ENCODE measurements around the gene PCDHB9. TPM values are rescaled to one million over a fixed set of nuclear protein-coding genes. Genes with fewer than 3 reads are reported as not detected.

Gene PCDHB9
- total and polyA plus RNA-seq, 3 donors from 2014 or later, result 4.8 to 8.7 (median 5.7) TPM

Other genes starting within 250 kb of the PCDHB9 start
Only the 30 nearest of the 37 such genes appear.
- under 1 TPM; 0.12 to 0.16 TPM for gene PCDHB1, start 135.8 kb upstream of the PCDHB9 start, total RNA-seq
- gene PCDHB1, start 135.8 kb upstream of the PCDHB9 start, polyA plus RNA-seq (ENCODE audit: insufficient read depth, low read depth, low replicate concordance), result 0.07 TPM
- 10 to 100 TPM; 10.2 to 12.1 TPM for gene PCDHB2, start 92.5 kb upstream of the PCDHB9 start, total RNA-seq
- gene PCDHB2, start 92.5 kb upstream of the PCDHB9 start, polyA plus RNA-seq (ENCODE audit: insufficient read depth, low read depth, low replicate concordance), result 6.6 TPM
- gene PCDHB3, start 86.7 kb upstream of the PCDHB9 start, total RNA-seq, result 1 to 10 TPM; 3.1 to 6.5 TPM
- gene PCDHB3, start 86.7 kb upstream of the PCDHB9 start, polyA plus RNA-seq (ENCODE audit: insufficient read depth, low read depth, low replicate concordance), result 1.6 TPM
- gene PCDHB4, start 65.3 kb upstream of the PCDHB9 start, total RNA-seq, result 1 to 10 TPM; 2.4 to 4.0 TPM
- gene PCDHB4, start 65.3 kb upstream of the PCDHB9 start, polyA plus RNA-seq (ENCODE audit: insufficient read depth, low read depth, low replicate concordance), result 1.2 TPM
- gene PCDHB5, start 52.0 kb upstream of the PCDHB9 start, total RNA-seq, result 10 to 100 TPM; 10.5 to 11.7 TPM
- 5.5 TPM for gene PCDHB5, start 52.0 kb upstream of the PCDHB9 start, polyA plus RNA-seq (ENCODE audit: insufficient read depth, low read depth, low replicate concordance)
- 1 to 10 TPM; 3.7 to 4.4 TPM for gene PCDHB6, start 37.1 kb upstream of the PCDHB9 start, total RNA-seq
- gene PCDHB6, start 37.1 kb upstream of the PCDHB9 start, polyA plus RNA-seq (ENCODE audit: insufficient read depth, low read depth, low replicate concordance), result 6.2 TPM
- gene PCDHB7, start 14.5 kb upstream of the PCDHB9 start, total RNA-seq, result 1 to 10 TPM; 3.3 to 3.4 TPM
- gene PCDHB7, start 14.5 kb upstream of the PCDHB9 start, polyA plus RNA-seq (ENCODE audit: insufficient read depth, low read depth, low replicate concordance), result 2.6 TPM
- 1 to 10 TPM; 3.8 to 4.3 TPM for gene PCDHB8, start 9.4 kb upstream of the PCDHB9 start, total RNA-seq
- 2.1 TPM for gene PCDHB8, start 9.4 kb upstream of the PCDHB9 start, polyA plus RNA-seq (ENCODE audit: insufficient read depth, low read depth, low replicate concordance)
- gene PCDHB16, start 4.8 kb upstream of the PCDHB9 start, total RNA-seq, result 1 to 10 TPM; 2.6 to 3.3 TPM
- 1.9 TPM for gene PCDHB16, start 4.8 kb upstream of the PCDHB9 start, polyA plus RNA-seq (ENCODE audit: insufficient read depth, low read depth, low replicate concordance)
- gene PCDHB10, start 5.2 kb downstream of the PCDHB9 start, total RNA-seq, result 1 to 10 TPM; 4.0 to 4.9 TPM
- gene PCDHB10, start 5.2 kb downstream of the PCDHB9 start, polyA plus RNA-seq (ENCODE audit: insufficient read depth, low read depth, low replicate concordance), result 1.5 TPM
- gene PCDHB11, start 12.5 kb downstream of the PCDHB9 start, total RNA-seq, result 1 to 10 TPM; 4.0 to 4.2 TPM
- gene PCDHB11, start 12.5 kb downstream of the PCDHB9 start, polyA plus RNA-seq (ENCODE audit: insufficient read depth, low read depth, low replicate concordance), result 0.63 TPM
- 1 to 10 TPM; 6.1 to 6.5 TPM for gene PCDHB12, start 21.6 kb downstream of the PCDHB9 start, total RNA-seq
- 1.4 TPM for gene PCDHB12, start 21.6 kb downstream of the PCDHB9 start, polyA plus RNA-seq (ENCODE audit: insufficient read depth, low read depth, low replicate concordance)
- gene PCDHB13, start 26.8 kb downstream of the PCDHB9 start, total RNA-seq, result 1 to 10 TPM; 8.6 to 9.3 TPM
- 2.6 TPM for gene PCDHB13, start 26.8 kb downstream of the PCDHB9 start, polyA plus RNA-seq (ENCODE audit: insufficient read depth, low read depth, low replicate concordance)
- 1 to 10 TPM; 7.9 to 8.0 TPM for gene PCDHB14, start 36.2 kb downstream of the PCDHB9 start, total RNA-seq
- gene PCDHB14, start 36.2 kb downstream of the PCDHB9 start, polyA plus RNA-seq (ENCODE audit: insufficient read depth, low read depth, low replicate concordance), result 2.7 TPM
- gene PCDHB15, start 58.2 kb downstream of the PCDHB9 start, total RNA-seq, result 10 to 100 TPM; 22.1 to 27.6 TPM
- 10.3 TPM for gene PCDHB15, start 58.2 kb downstream of the PCDHB9 start, polyA plus RNA-seq (ENCODE audit: insufficient read depth, low read depth, low replicate concordance)
- gene SLC25A2, start 116.9 kb downstream of the PCDHB9 start, total RNA-seq, result 1 to 10 TPM; 4.0 to 4.4 TPM
- gene SLC25A2, start 116.9 kb downstream of the PCDHB9 start, polyA plus RNA-seq (ENCODE audit: insufficient read depth, low read depth, low replicate concordance), result 15.9 TPM
- gene TAF7, start 133.6 kb downstream of the PCDHB9 start, total RNA-seq, result 100 to 1,000 TPM; 112 to 131 TPM
- gene TAF7, start 133.6 kb downstream of the PCDHB9 start, polyA plus RNA-seq (ENCODE audit: insufficient read depth, low read depth, low replicate concordance), result 137 TPM
- 10 to 100 TPM in 1 of 2 donors, 1 to 10 TPM in 1; 8.7 to 13.1 TPM for gene PCDHGA1, start 143.4 kb downstream of the PCDHB9 start, total RNA-seq
- gene PCDHGA1, start 143.4 kb downstream of the PCDHB9 start, polyA plus RNA-seq (ENCODE audit: insufficient read depth, low read depth, low replicate concordance), result 1.6 TPM
- gene PCDHGA2, start 151.6 kb downstream of the PCDHB9 start, total RNA-seq, result 10 to 100 TPM; 19.4 to 31.0 TPM
- gene PCDHGA2, start 151.6 kb downstream of the PCDHB9 start, polyA plus RNA-seq (ENCODE audit: insufficient read depth, low read depth, low replicate concordance), result 5.6 TPM
- gene PCDHGA3, start 156.7 kb downstream of the PCDHB9 start, total RNA-seq, result 10 to 100 TPM; 19.3 to 31.8 TPM
- gene PCDHGA3, start 156.7 kb downstream of the PCDHB9 start, polyA plus RNA-seq (ENCODE audit: insufficient read depth, low read depth, low replicate concordance), result 4.4 TPM
- 10 to 100 TPM; 12.5 to 16.4 TPM for gene PCDHGB1, start 162.9 kb downstream of the PCDHB9 start, total RNA-seq
- gene PCDHGB1, start 162.9 kb downstream of the PCDHB9 start, polyA plus RNA-seq (ENCODE audit: insufficient read depth, low read depth, low replicate concordance), result 0.92 TPM
- gene PCDHGA4, start 167.9 kb downstream of the PCDHB9 start, total RNA-seq, result 10 to 100 TPM; 14.2 to 21.0 TPM
- gene PCDHGA4, start 167.9 kb downstream of the PCDHB9 start, polyA plus RNA-seq (ENCODE audit: insufficient read depth, low read depth, low replicate concordance), result 1.9 TPM
- gene PCDHGB2, start 172.8 kb downstream of the PCDHB9 start, total RNA-seq, result 10 to 100 TPM; 16.6 to 20.4 TPM
- 1.5 TPM for gene PCDHGB2, start 172.8 kb downstream of the PCDHB9 start, polyA plus RNA-seq (ENCODE audit: insufficient read depth, low read depth, low replicate concordance)
- gene PCDHGA5, start 177.0 kb downstream of the PCDHB9 start, total RNA-seq, result 10 to 100 TPM in 1 of 2 donors, 1 to 10 TPM in 1; 9.4 to 12.2 TPM
- 1.5 TPM for gene PCDHGA5, start 177.0 kb downstream of the PCDHB9 start, polyA plus RNA-seq (ENCODE audit: insufficient read depth, low read depth, low replicate concordance)
- 10 to 100 TPM; 11.3 to 17.1 TPM for gene PCDHGB3, start 183.1 kb downstream of the PCDHB9 start, total RNA-seq
- gene PCDHGB3, start 183.1 kb downstream of the PCDHB9 start, polyA plus RNA-seq (ENCODE audit: insufficient read depth, low read depth, low replicate concordance), result 0.74 TPM
- gene PCDHGA6, start 186.7 kb downstream of the PCDHB9 start, total RNA-seq, result 10 to 100 TPM in 1 of 2 donors, 1 to 10 TPM in 1; 9.7 to 13.4 TPM
- 1.8 TPM for gene PCDHGA6, start 186.7 kb downstream of the PCDHB9 start, polyA plus RNA-seq (ENCODE audit: insufficient read depth, low read depth, low replicate concordance)
- gene PCDHGA7, start 195.6 kb downstream of the PCDHB9 start, total RNA-seq, result 10 to 100 TPM; 11.1 to 12.7 TPM
- gene PCDHGA7, start 195.6 kb downstream of the PCDHB9 start, polyA plus RNA-seq (ENCODE audit: insufficient read depth, low read depth, low replicate concordance), result 1.6 TPM
- gene PCDHGB4, start 200.5 kb downstream of the PCDHB9 start, total RNA-seq, result 10 to 100 TPM; 11.3 to 13.3 TPM
- 1.0 TPM for gene PCDHGB4, start 200.5 kb downstream of the PCDHB9 start, polyA plus RNA-seq (ENCODE audit: insufficient read depth, low read depth, low replicate concordance)
- gene PCDHGA8, start 205.5 kb downstream of the PCDHB9 start, total RNA-seq, result 1 to 10 TPM; 8.2 TPM
- gene PCDHGA8, start 205.5 kb downstream of the PCDHB9 start, polyA plus RNA-seq (ENCODE audit: insufficient read depth, low read depth, low replicate concordance), result 0.15 TPM
- gene PCDHGB5, start 210.8 kb downstream of the PCDHB9 start, total RNA-seq, result 10 to 100 TPM; 28.3 to 36.4 TPM
- 4.5 TPM for gene PCDHGB5, start 210.8 kb downstream of the PCDHB9 start, polyA plus RNA-seq (ENCODE audit: insufficient read depth, low read depth, low replicate concordance)

Data from testis (tissue), 3 donors.